ENCODE results near the gene NR1I3. TPM values are rescaled to one million over a fixed set of nuclear protein-coding genes. Genes with fewer than 3 reads are reported as not detected.

Gene NR1I3
- total RNA-seq, 1 donor from 2014 or later: not detected

GRCh38 chr1:161188381-161188780 lies 49.6 kb downstream of the NR1I3 start:
- TF ChIP-seq CTCF (conservative IDR thresholded peaks at IDR 0.05; ENCODE audit: low read depth, low read length): no peak
- DNase-seq (ENCODE audit: low read depth): no peak
- H3K4me3 ChIP-seq (ENCODE audit: low read depth, low read length): no peak overlapping the region

- no peak for DNase-seq (ENCODE audit: low read depth)
- TF ChIP-seq CTCF (conservative IDR thresholded peaks at IDR 0.05; ENCODE audit: low read depth, low read length): no peak
- H3K4me3 ChIP-seq (ENCODE audit: low read depth, low read length): no peak overlapping the region
These were observed 50.7 kb downstream of the NR1I3 start for GRCh38 chr1:161187311-161187710.

- DNase-seq (ENCODE audit: low read depth): no peak
- TF ChIP-seq CTCF (conservative IDR thresholded peaks at IDR 0.05; ENCODE audit: low read depth, low read length): no peak
These were observed 52.2 kb downstream of the NR1I3 start for GRCh38 chr1:161185732-161186311.

GRCh38 chr1:161185282-161185682 lies 52.7 kb downstream of the NR1I3 start:
- no peak overlapping the region for H3K4me3 ChIP-seq (ENCODE audit: low read depth, low read length)
- no peak for DNase-seq (ENCODE audit: low read depth)
- TF ChIP-seq CTCF (conservative IDR thresholded peaks at IDR 0.05; ENCODE audit: low read depth, low read length): no peak

More at GRCh38 chr1:161185732-161186311, 52.2 kb downstream of the NR1I3 start:
- no peak overlapping the region for H3K4me3 ChIP-seq (ENCODE audit: low read depth, low read length)

GRCh38 chr1:161182214-161182613 lies 55.8 kb downstream of the NR1I3 start:
- DNase-seq (ENCODE audit: low read depth): no peak
- H3K4me3 ChIP-seq (ENCODE audit: low read depth, low read length): no peak overlapping the region

GRCh38 chr1:161180639-161181038 lies 57.4 kb downstream of the NR1I3 start:
- H3K4me3 ChIP-seq (ENCODE audit: low read depth, low read length): no peak overlapping the region
- TF ChIP-seq CTCF (conservative IDR thresholded peaks at IDR 0.05; ENCODE audit: low read depth, low read length): peak; percentile 45
- DNase-seq (ENCODE audit: low read depth): no peak

More at GRCh38 chr1:161182214-161182613, 55.8 kb downstream of the NR1I3 start:
- no peak for TF ChIP-seq CTCF (conservative IDR thresholded peaks at IDR 0.05; ENCODE audit: low read depth, low read length)

GRCh38 chr1:161179698-161180097 lies 58.3 kb downstream of the NR1I3 start:
- TF ChIP-seq CTCF (conservative IDR thresholded peaks at IDR 0.05; ENCODE audit: low read depth, low read length): no peak
- H3K4me3 ChIP-seq (ENCODE audit: low read depth, low read length): no peak overlapping the region
- no peak for DNase-seq (ENCODE audit: low read depth)

All from epithelial cell of proximal tubule (primary cell).